Sigmoid colon (tissue), 4 donors: ENCODE data around the gene CSF3R.

Experiments used
- CTCF ChIP-seq, 4 experiments: fragments of 450-650 bp in 3 of 4; fragments of 200-600 bp in 1 of 4; IDR thresholded peaks; one replicate each; pipeline ENCODE4 v1.5.1; 2016 to 2019; ENCODE audit warnings: antibody characterized with exemption in 4 of 4, mild to moderate bottlenecking in 3 of 4, moderate library complexity in 2 of 4
- EP300 ChIP-seq, 4 donors: sonication (generic); formaldehyde crosslinking; IDR thresholded peaks; one replicate each; pipeline ENCODE4 v1.6.1; 2017; ENCODE audit warnings: antibody characterized with exemption in 4 of 4
- POLR2A ChIP-seq, 2 donors: fragments of 450-650 bp; IDR thresholded peaks; one replicate each; pipeline ENCODE4 v1.6.1; 2016; ENCODE audit warnings: antibody characterized with exemption in 2 of 2, mild to moderate bottlenecking in 2 of 2, moderate library complexity in 2 of 2
- POLR2AphosphoS5 ChIP-seq, 4 donors: sonication (generic); formaldehyde crosslinking; IDR thresholded peaks; one replicate each; pipeline ENCODE4 v1.6.1; 2017; ENCODE audit warnings: antibody characterized with exemption in 4 of 4

GRCh38 chr1:36513676-36514473 is 31.2 kb upstream of the CSF3R start:
- TF ChIP-seq EP300 (IDR thresholded peaks at IDR 0.05) (no peak), CTCF (IDR thresholded peaks at IDR 0.05) (no peak), POLR2A (IDR thresholded peaks at IDR 0.05) (no peak), POLR2AphosphoS5 (IDR thresholded peaks at IDR 0.05) (no peak)
